HG03139 (cell line): Measurements from ENCODE around the gene VAPB.

Experiments used
- ATAC-seq: cut with Tn5 transposase; IDR thresholded peaks from one replicate; pipeline ENCODE4 v1.9.1; 2021; ENCODE audit not compliant: unreplicated experiment

Gene VAPB

GRCh38 chr20:58458342-58459057, 69.5 kb downstream of the VAPB start:
- ATAC-seq = peak; percentile 96

GRCh38 chr20:58459058-58459750, 70.2 kb downstream of the VAPB start:
- peak; percentile 10 for ATAC-seq

GRCh38 chr20:58461104-58461503, 72.1 kb downstream of the VAPB start:
- ATAC-seq = no peak

- ATAC-seq = no peak
Observed at GRCh38 chr20:58461899-58462298, 72.9 kb downstream of the VAPB start.

- ATAC-seq = no peak
Observed at GRCh38 chr20:58463256-58463655, 74.2 kb downstream of the VAPB start.

GRCh38 chr20:58464838-58465237, 75.8 kb downstream of the VAPB start:
- no peak for ATAC-seq

GRCh38 chr20:58466095-58466708, 77.2 kb downstream of the VAPB start:
- ATAC-seq = no peak

GRCh38 chr20:58466729-58467571, 77.9 kb downstream of the VAPB start:
- no peak for ATAC-seq

- no peak for ATAC-seq
Observed at GRCh38 chr20:58467572-58468527, 78.8 kb downstream of the VAPB start.

- no peak for ATAC-seq
Observed at GRCh38 chr20:58469616-58470015, 80.6 kb downstream of the VAPB start.

- ATAC-seq = no peak
Observed at GRCh38 chr20:58470336-58471192, 81.5 kb downstream of the VAPB start.

- ATAC-seq = no peak
Observed at GRCh38 chr20:58471193-58472164, 82.5 kb downstream of the VAPB start.

- ATAC-seq = no peak
Observed at GRCh38 chr20:58472273-58473018, 83.4 kb downstream of the VAPB start.

- ATAC-seq = no peak
Observed at GRCh38 chr20:58473453-58474425, 84.7 kb downstream of the VAPB start.

- ATAC-seq = no peak
Observed at GRCh38 chr20:58475466-58475865, 86.4 kb downstream of the VAPB start.

- ATAC-seq = no peak
Observed at GRCh38 chr20:58478141-58478805, 89.2 kb downstream of the VAPB start.
